Upper lobe of right lung (tissue), 1 donor: ENCODE results near the gene LRMDA. TPM values are rescaled to one million over a fixed set of nuclear protein-coding genes. Genes with fewer than 3 reads are reported as not detected.

Experiments
- ATAC-seq: fragments of 200-7000 bp; cut with Tn5 transposase; one replicate; pipeline ENCODE4 v1.9.1; 2020; ENCODE audit warnings: mild to moderate bottlenecking, moderate library complexity
- DNase-seq: peaks from one replicate; pipeline ENCODE4 v3.0.0-alpha.2; 2020
- H3K27ac ChIP-seq: fragments of 200-600 bp; one replicate; pipeline ENCODE4 v1.8.0; 2022
- H3K27me3 ChIP-seq: fragments of 200-600 bp; one replicate; pipeline ENCODE4 v1.8.0; 2022; ENCODE audit warnings: mild to moderate bottlenecking
- H3K36me3 ChIP-seq: fragments of 200-600 bp; one replicate; pipeline ENCODE4 v1.8.0; 2022
- H3K4me1 ChIP-seq: fragments of 200-600 bp; one replicate; pipeline ENCODE4 v1.8.0; 2022
- H3K4me3 ChIP-seq: fragments of 200-600 bp; one replicate; pipeline ENCODE4 v1.8.0; 2022; ENCODE audit warnings: mild to moderate bottlenecking
- H3K9me3 ChIP-seq: fragments of 200-600 bp; one replicate; pipeline ENCODE4 v1.8.0; 2022
- CTCF ChIP-seq: fragments of 200-600 bp; IDR thresholded peaks from one replicate; pipeline ENCODE4 v1.8.0; 2022; ENCODE audit warnings: antibody characterized with exemption
- intact Hi-C: fragments of 100-400 bp; cut with DNase I; formaldehyde crosslinking; loops from one replicate; pipeline ENCODE4 v1.11.0; 2022
- total RNA-seq: library from RNA; stranded (reverse); fragmentation: NEBNext Ultra II Directional; extraction: Animal tissue kit (Norgen Biotek cat#: 25700); gene quantifications from one replicate; pipeline ENCODE4 v1.2.1, GENCODE V29; 2021
- donor health status: DM: no; HTN: yes; CAD: no; lungs with severe emphysema.

LRMDA gene
- total RNA-seq, 1 donor from 2014 or later: 20.0 TPM

- H3K36me3 ChIP-seq: no peaks in the 10 kb centered on the region
- no peaks in the 10 kb centered on the region for H3K4me1 ChIP-seq
- no peak overlapping the region for H3K4me3 ChIP-seq
- H3K9me3 ChIP-seq: no peaks in the 10 kb centered on the region
- DNase-seq (no peak), ATAC-seq (no peak)
- no peaks in the 10 kb centered on the region for H3K27me3 ChIP-seq
- intact Hi-C loops: no loop called here
- no peak for TF ChIP-seq CTCF
- no peak overlapping the region for H3K27ac ChIP-seq
Observed at GRCh38 chr10:76291885-76292284, 860.5 kb downstream of the LRMDA start.

GRCh38 chr10:76296957-76297356, 865.5 kb downstream of the LRMDA start:
- Histone ChIP-seq H3K9me3 (no peaks in the 10 kb centered on the region), H3K4me1 (peaks cover under 1% of the 10 kb centered on the region), H3K27me3 (no peaks in the 10 kb centered on the region), H3K36me3 (no peaks in the 10 kb centered on the region), H3K27ac (peak overlapping the region; percentile 25), H3K4me3 (no peak overlapping the region)
- no peak for DNase-seq
- ATAC-seq: no peak
- intact Hi-C loops: no loop called here
- no peak for TF ChIP-seq CTCF

GRCh38 chr10:76297358-76297757, 865.9 kb downstream of the LRMDA start:
- Histone ChIP-seq H3K36me3 (no peaks in the 10 kb centered on the region), H3K27ac (peak overlapping the region; percentile 25), H3K4me3 (no peak overlapping the region), H3K9me3 (no peaks in the 10 kb centered on the region), H3K27me3 (no peaks in the 10 kb centered on the region), H3K4me1 (peaks cover 4% of the 10 kb centered on the region)
- TF ChIP-seq CTCF: no peak
- ATAC-seq (no peak), DNase-seq (no peak)
- intact Hi-C loops: no loop called here

- no peaks in the 10 kb centered on the region for H3K27me3 ChIP-seq
- H3K9me3 ChIP-seq: no peaks in the 10 kb centered on the region
- DNase-seq: no peak
- peak; percentile 71 for ATAC-seq
- no peaks in the 10 kb centered on the region for H3K36me3 ChIP-seq
- peaks cover 4% of the 10 kb centered on the region for H3K4me1 ChIP-seq
- intact Hi-C loops: no loop called here
- no peak for TF ChIP-seq CTCF
- H3K27ac ChIP-seq: peak overlapping the region; percentile 25
- H3K4me3 ChIP-seq: no peak overlapping the region
Observed at GRCh38 chr10:76297780-76298281, 866.4 kb downstream of the LRMDA start.

GRCh38 chr10:76298329-76298728, 866.9 kb downstream of the LRMDA start:
- Histone ChIP-seq H3K27me3 (no peaks in the 10 kb centered on the region), H3K4me1 (peaks cover 4% of the 10 kb centered on the region), H3K36me3 (no peaks in the 10 kb centered on the region), H3K4me3 (no peak overlapping the region), H3K9me3 (no peaks in the 10 kb centered on the region), H3K27ac (peak overlapping the region; percentile 25)
- ATAC-seq (no peak), DNase-seq (no peak)
- intact Hi-C loops: no loop called here
- no peak for TF ChIP-seq CTCF

GRCh38 chr10:76299501-76299900, 868.1 kb downstream of the LRMDA start:
- DNase-seq: no peak
- no peak for ATAC-seq
- H3K27ac ChIP-seq: no peak overlapping the region
- H3K4me3 ChIP-seq: no peak overlapping the region
- no peaks in the 10 kb centered on the region for H3K9me3 ChIP-seq
- H3K36me3 ChIP-seq: no peaks in the 10 kb centered on the region
- no peaks in the 10 kb centered on the region for H3K27me3 ChIP-seq
- intact Hi-C loops: no loop called here
- H3K4me1 ChIP-seq: peaks cover 4% of the 10 kb centered on the region
- no peak for TF ChIP-seq CTCF
